GM13977 (cell line): ENCODE measurements around the gene CACNA2D3.

ENCODE experiments used
- DNase-seq: peaks from one replicate; pipeline ENCODE4 v3.0.0; 2012; ENCODE audit warnings: low spot score
- in situ Hi-C: fragments of 300-500 bp; cut with MboI; formaldehyde crosslinking; loops from one replicate; pipeline ENCODE4 v1.12.0; 2022; ENCODE audit warnings: low sequenced_read_pairs, low pct_unique_long_range_greater_than_20kb, mixed read lengths, inconsistent platforms; ENCODE audit not compliant: unreplicated experiment
- TF ChIP-seq, protein P1 (sequence below): IDR thresholded peaks from 2 replicates; pipeline ENCODE4 v1.5.1; 2012; ENCODE audit warnings: mild to moderate bottlenecking, control low read depth; ENCODE audit not compliant: insufficient read depth; ENCODE audit errors: extremely low read depth, missing control alignments

The CACNA2D3 gene

DNA sequence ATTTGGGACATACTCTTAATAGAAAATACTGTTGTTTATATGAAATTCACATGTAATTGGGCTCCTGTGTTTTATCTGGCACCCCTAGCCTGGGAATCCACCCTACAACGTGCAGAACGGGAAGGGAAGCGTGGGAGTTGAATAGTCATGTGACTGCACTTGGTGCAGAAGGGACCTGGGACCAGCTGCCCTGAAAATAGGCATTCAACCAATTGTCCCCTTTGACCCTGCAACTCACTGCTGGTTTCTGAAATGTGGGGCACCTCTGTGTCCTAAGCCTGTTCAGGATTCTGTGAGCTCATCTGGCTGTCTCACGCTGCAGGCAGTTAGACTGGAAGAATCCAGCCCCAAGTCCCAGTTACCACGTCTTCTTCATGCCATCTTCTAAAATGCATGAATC lies 79.7 kb downstream of the CACNA2D3 start:
- no peak for DNase-seq
- in situ Hi-C loops = no loop called here
- TF ChIP-seq, protein P1, sequence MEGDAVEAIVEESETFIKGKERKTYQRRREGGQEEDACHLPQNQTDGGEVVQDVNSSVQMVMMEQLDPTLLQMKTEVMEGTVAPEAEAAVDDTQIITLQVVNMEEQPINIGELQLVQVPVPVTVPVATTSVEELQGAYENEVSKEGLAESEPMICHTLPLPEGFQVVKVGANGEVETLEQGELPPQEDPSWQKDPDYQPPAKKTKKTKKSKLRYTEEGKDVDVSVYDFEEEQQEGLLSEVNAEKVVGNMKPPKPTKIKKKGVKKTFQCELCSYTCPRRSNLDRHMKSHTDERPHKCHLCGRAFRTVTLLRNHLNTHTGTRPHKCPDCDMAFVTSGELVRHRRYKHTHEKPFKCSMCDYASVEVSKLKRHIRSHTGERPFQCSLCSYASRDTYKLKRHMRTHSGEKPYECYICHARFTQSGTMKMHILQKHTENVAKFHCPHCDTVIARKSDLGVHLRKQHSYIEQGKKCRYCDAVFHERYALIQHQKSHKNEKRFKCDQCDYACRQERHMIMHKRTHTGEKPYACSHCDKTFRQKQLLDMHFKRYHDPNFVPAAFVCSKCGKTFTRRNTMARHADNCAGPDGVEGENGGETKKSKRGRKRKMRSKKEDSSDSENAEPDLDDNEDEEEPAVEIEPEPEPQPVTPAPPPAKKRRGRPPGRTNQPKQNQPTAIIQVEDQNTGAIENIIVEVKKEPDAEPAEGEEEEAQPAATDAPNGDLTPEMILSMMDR = no peak

DNA sequence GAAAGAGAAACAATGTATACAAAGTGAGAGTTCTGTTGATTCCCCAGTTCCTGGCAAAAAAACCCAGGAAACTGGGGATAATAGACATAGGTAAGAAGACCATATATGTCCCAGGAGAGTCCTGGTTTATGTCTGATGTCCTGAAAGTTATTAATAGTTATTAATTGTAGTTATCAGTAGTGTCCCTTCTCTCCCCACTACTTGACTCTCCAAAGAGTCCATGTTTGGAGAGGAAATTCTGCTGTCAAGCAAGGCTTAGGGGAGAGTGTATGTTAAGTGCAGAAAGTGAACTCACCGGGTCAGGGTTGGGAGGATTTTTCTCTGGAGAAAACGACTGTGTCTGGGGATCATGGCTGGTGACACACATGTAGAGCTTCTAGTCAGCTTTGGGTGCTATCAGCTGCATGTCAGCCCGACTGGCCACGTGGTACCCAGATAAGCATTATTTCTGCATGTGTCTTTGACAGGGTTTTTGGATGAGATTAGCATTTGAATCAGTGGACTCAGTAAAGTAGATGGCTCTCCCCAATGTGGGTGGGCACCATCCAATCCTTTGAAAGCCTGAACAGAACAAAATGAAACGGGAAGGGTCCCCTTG lies 80.4 kb downstream of the CACNA2D3 start:
- no peak for DNase-seq
- in situ Hi-C loops = no loop called here
- TF ChIP-seq, protein P1 = no peak

DNA sequence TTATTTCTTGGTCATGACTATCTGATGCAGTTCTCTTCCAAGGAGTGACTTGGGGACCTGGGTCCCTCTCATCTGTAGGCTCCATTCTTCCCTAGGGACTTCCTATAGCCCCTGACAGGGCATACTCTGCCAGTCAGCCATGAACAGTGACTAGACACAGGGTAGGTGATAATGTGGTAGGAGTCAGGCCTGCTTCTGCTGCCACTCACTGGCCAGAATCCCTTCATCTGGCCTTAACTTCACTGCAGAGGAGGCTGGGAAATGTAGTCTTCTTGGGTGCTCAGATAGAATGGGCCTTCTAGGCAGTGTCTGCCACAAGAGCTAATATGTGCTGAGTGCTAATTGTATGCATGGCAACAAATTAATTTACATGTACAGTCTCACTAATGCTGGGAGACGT lies 84.5 kb downstream of the CACNA2D3 start:
- TF ChIP-seq, protein P1 = no peak
- no peak for DNase-seq
- in situ Hi-C loops = no loop called here

DNA sequence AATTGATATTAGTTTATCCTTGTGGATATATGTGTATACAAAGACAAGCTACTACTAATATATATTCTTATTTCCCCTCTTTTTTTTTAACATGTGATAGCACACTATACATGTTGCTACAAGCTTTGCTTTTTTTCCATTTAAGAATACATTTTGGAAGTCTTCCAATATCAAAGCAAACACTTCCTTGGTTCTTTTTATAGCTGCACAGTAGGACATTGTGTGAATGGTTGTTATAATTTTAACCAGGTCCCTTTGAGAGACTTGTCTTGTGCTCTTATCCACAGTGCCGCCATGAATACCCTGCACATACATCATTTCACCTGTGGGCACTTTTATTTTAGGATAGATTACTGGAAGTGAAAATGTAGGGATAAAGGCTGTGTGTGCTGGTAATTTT lies 88.7 kb downstream of the CACNA2D3 start:
- TF ChIP-seq, protein P1 = no peak
- in situ Hi-C loops = no loop called here
- DNase-seq = no peak

DNA sequence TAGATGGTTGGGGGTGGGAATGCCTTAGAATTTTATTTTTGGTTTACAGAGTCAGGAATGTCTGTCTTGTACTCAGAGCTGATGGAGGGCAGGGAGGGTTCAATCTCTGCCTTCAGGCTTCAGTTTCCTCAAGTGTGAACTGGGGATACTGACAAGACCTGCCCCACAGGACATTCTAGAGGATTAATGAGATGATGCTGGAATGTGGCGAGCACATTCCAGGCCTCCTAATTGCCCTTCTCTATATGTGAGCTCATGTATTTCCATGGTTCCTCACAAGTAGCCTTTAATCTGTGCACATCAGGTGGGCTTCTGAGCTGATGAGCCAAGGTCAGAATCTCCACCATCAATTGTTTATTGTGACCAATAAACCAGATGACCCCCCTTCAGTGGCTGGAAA lies 90.4 kb downstream of the CACNA2D3 start:
- no peak for DNase-seq
- in situ Hi-C loops = no loop called here
- TF ChIP-seq, protein P1 = no peak

DNA sequence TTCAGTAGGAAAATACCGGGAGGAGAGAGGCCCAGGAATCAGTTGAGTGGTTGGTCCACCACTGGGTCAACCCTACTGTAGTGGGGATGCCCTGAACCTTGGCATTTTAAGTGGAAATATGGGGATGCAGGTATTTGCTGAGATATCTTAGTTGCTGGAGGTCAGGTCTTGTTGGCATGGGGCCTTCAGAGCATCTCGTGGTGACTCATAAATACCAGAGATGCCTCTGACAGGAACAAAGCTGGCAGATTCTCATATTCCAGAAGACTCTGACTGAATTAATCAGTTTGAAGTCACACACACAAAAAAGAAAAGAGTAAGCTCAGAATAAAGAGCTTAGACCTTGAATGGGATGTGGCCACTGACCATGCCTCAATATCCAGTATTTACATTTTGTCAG lies 91.6 kb downstream of the CACNA2D3 start:
- DNase-seq = no peak
- TF ChIP-seq, protein P1 = no peak
- in situ Hi-C loops = no loop called here

DNA sequence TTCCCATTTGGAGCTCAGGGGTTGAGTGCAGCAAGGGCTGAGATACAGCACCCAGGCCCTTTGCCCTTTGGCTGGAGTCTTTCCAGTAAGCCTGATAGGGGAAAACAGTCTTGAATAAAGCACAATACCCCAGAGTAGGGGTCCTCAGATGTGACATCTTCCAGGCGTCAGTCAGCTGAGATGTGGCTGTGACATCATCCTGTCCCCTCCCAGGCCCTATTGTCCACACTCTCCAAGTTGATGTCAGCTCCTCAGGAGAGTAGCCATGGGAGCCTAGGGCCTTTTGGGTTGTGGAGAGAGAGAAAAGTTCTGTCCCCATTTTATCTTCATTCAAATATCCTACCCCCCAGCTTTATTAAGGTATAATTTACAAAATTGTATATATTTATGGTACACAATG lies 92.5 kb downstream of the CACNA2D3 start:
- TF ChIP-seq, protein P1 = no peak
- DNase-seq = no peak
- in situ Hi-C loops = no loop called here
